Left hindlimb (tissue), 1 donor: Measurements from ENCODE around the gene BIN1.
A peak's percentile ranks its signal among the peaks of the same experiment; 100 is the strongest.

ENCODE experiments used
- DNase-seq: peaks from one replicate; pipeline ENCODE4 v3.0.0-alpha.2; 2018

The BIN1 gene

GRCh38 chr2:127090281-127091120 lies 16.5 kb downstream of the BIN1 start:
- peak; percentile 77 for DNase-seq

- no peak for DNase-seq
Measured at GRCh38 chr2:127089478-127090235, 17.3 kb downstream of the BIN1 start.

GRCh38 chr2:127088706-127089105 lies 18.2 kb downstream of the BIN1 start:
- DNase-seq = no peak

DNA sequence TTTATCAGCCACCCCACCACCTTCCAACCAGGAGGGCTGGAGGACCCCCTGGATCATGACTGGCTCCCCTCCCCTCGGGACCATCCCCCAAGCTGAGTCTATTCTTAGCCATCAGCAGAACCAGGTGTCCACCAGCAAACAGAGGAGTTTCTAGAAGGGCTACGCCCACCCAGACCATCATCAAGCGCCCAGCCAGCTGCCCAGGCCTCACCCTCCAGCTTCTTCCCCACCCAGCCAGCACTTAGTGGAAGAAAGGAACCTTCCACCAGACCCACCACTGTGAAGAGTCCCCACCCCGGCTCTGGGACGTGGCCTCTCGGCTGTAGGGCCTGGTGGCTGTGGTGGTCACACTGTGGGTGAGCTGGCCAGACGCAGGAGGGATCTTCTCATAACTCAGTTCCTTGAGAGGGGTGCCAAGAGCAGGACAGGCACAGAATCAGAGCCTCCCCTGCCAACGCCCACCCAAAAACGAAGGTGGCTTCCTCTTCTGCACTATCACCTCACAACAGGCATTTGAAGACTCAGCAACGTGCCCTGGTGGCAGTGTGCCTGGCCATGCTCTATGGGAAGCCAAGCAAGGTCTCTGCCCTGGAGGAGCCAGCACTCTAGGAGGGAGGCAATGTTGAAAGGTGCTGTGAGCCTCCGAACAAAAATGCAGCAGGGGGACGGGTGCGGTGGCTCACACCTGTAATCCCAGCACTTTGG lies 19.0 kb downstream of the BIN1 start:
- no peak for DNase-seq

GRCh38 chr2:127086990-127087790 lies 19.8 kb downstream of the BIN1 start:
- peak; percentile 92 for DNase-seq

- DNase-seq = no peak
Measured at GRCh38 chr2:127085317-127085681, 21.7 kb downstream of the BIN1 start.

GRCh38 chr2:127084611-127085316 lies 22.2 kb downstream of the BIN1 start:
- DNase-seq = no peak

DNA sequence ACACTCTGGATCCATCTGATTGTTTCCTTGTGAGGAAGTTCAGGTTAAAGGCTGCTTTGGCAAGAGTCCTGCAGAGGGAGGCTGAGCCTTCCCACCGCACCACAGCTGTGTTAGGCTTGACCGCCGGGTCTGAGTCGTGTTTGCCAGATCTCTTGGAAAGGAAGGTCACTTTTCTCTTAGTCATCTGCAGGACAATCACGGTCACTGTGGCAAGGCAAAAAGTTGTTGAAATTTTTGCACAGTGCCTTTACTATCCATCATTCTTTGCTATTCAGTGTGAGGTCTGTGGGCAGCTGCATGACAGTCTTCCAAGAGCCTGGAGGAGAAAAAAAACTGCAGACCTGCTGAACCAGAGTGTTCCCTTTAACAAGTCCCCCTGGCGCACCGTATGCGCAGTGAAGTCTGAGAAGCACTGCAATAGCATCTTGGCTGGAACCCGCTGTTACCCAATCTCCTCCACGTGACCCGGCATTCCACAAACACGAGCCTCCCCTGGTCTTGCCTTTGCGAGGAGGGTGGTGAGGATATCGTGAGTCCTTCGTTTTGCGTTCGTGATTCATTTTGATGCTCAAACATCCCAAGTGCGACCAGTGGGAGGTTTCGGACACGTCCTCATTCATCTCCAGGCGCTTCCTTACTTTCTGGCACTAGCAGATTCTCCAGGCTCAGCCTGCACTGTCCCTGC lies 23.0 kb downstream of the BIN1 start:
- DNase-seq = no peak

DNA sequence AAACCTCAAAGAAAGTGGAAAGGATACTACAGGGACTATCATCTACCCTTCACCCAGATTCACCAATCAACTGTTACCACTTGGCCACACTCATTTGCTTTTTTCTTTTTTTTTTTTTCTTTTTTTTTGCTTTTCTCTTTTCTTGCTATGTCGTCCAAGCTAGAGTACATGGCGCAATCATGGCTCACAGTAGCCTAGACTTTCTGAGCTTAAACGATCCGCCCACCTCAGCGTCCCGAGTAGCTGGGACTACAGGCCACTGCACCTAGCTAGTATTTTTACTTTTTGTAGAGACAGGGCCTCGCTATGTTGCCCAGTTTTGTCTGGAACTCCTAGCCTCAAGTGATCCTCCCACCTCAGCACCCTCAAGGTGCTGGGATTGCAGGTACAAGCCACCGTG lies 24.0 kb downstream of the BIN1 start:
- no peak for DNase-seq

GRCh38 chr2:127081826-127082633 lies 24.9 kb downstream of the BIN1 start:
- DNase-seq = no peak

DNA sequence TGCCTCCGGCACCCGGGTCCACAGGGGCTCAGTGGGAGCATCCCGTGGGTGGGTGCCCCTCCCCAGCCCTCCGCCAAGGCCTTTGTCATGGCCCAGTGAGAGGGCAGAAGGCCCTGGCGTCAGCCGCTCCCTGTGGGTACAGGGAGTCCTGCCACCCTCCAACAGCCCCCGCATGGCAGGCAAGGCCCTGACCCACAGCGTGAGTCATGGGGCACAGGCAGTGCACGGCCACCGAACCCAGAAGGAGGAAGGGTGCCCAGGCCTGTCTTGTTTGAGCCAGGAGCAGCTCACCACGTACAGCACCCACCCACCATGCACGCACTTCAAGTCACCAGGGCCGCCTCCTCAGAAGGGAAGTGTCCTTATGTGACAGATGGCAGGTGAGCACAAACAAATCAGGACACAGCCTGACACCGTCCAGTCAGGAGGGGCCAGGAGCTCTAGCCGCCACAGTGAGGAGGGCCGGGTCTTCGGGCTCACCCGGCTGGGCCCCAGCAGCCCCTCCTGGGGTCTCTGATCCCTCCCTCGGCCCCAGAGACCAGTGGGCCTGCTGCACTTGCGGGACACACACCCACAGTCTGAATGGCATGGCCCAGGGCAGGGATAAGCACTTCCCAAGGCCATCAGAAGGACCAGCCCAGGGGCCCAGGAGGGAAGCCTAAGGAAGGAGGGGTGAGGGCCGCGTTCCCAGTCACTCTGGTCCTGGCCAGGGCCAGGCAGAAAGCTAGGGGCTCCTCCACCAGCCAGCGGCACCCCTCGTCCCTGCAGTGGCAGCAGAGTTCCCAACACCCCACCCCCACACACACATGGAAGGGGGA lies 25.8 kb downstream of the BIN1 start:
- no peak for DNase-seq

DNA sequence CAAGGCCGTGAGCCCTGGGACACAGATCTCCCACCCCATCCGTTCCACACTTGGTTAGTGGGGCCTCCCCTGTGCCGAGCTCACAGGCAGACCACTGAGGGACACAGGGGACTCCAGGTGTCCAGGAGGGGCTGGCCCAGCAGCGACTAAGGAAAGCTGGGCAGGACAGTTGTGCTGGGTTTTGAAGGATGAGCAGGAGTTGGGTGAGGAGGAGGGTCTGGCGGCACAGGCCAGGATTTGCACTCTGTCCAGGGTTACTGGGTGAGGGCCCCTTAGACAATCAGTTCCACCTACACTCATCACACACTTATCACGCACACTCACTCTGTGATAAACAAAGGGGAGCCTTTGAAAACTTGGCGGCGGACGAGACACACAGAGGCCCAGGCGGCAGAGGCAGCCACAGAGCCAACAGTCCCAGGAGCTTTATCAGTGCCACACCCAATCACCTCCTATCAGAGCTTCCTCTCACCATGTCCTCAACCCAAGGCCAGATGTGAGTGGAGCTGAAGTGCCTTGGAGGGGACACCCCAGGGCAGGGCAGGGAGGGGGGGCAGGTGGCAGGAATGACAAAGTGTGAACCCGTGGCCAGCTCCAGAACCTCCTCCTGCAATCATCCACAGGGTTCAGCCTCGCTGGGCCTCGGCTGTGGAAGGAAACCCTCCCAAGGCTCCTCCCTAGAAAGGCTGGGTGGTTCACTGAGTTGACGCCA lies 26.6 kb downstream of the BIN1 start:
- no peak for DNase-seq

DNA sequence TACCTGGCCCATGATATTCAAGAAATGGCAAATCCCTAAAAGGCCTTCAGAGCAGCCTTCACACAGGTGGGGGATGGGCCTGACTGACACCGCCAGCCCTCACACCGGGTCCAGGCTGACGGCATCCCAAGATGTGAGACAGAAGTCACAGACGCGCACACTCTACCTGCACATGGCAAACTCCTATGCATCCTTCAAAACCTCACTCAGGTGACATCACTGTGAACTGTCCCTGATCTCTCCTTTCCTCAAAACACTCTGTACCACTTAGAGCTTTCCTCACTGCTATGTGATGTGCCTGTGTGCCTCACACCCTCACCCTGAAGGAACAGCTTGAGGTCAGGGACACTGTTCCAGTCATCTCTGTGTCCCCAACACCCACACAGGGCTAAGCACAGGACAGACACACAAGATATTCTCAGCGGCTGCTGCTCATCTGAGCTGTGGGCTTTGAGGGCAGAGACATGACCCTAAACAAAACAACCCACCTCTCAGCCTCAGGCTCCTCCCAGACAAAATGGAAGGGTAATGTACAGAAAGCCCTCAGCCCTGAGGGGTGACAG lies 27.5 kb downstream of the BIN1 start:
- no peak for DNase-seq

GRCh38 chr2:127078666-127079270 lies 28.2 kb downstream of the BIN1 start:
- no peak for DNase-seq

DNA sequence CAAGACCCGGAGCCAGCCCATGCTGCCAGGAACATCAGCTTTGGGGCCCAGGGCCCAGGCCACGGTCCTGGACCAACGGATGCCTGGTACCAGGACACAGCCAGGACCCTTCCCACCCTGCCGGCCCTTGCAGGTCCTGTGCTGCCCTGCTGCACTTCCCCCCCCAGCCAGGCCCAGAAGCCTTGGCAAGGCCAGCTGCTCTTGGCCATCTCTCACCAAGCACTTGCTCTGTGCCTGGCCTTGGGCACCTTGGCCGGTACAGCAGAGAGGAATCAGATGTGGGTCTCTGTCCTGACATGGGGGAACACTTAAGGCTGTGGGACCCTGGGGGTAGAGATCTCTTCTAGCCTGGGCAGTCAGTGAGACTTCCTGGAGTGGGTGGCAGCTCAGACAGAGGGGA lies 28.9 kb downstream of the BIN1 start:
- no peak for DNase-seq

DNA sequence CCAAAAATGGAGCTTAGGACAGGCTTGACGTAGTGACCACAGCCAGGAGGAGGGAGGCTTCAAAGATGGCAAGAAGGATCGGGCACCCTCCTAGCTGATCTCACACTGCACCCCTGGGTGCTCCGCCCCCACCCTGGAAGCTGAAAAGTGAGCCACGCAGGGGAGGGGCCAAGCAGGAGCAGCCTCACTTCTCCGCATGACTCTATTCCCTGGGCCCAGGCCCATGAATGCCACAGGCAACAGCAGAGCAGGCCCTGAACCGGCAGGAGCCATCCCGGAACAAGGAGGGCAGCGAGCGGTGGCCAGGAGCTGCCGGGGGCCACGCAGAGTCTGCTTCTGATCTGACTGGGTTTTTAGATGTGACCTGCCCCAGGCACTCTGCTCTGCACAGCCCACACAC lies 30.0 kb downstream of the BIN1 start:
- DNase-seq = no peak

DNA sequence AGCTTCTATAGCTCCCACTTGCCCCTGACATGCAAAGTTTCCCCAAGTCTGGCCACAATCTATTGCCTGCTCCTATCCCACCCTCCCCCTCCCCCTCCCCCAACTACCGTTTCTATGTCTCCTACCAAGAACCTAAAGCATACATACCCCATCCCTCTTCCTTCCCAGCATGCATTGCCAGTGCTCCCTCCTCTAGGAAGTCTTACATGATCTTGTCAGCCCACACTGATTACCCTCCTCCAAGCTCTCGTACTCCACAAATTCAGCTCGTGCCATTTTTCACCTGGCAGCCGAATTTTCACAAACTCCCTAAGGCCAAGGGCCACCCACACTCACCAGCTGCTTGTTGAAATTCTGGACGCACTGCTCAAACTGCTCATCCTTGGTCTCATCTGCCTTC lies 30.7 kb downstream of the BIN1 start:
- no peak for DNase-seq

GRCh38 chr2:127075821-127076220 lies 31.1 kb downstream of the BIN1 start:
- no peak for DNase-seq
